GM12878 (cell line): ENCODE measurements around the gene NDUFV1. TPM values are rescaled to one million over a fixed set of nuclear protein-coding genes. Genes with fewer than 3 reads are reported as not detected.

Experiments used
- BRCA1 ChIP-seq: IDR thresholded peaks from 2 replicates; pipeline ENCODE4 v1.6.1; 2011; ENCODE audit warnings: low read depth, low read length, improper control_type of control experiment
- CHD2 ChIP-seq: IDR thresholded peaks from 2 replicates; pipeline ENCODE4 v1.6.1; 2011; ENCODE audit warnings: low read depth, low read length, improper control_type of control experiment, borderline replicate concordance
- CHD4 ChIP-seq: fragments of 200-600 bp; sonication (generic); IDR thresholded peaks from 2 replicates; pipeline ENCODE4 v1.6.1; 2016; ENCODE audit warnings: mild to moderate bottlenecking
- CREM ChIP-seq: IDR thresholded peaks from 2 replicates; pipeline ENCODE4 v1.6.1; 2014; ENCODE audit warnings: antibody characterized with exemption, low read depth
- FOXK2 ChIP-seq: fragments of 450-650 bp; IDR thresholded peaks from 2 replicates; pipeline ENCODE4 v1.6.1; 2017; ENCODE audit warnings: mild to moderate bottlenecking, moderate library complexity
- JUND ChIP-seq: IDR thresholded peaks from 2 replicates; pipeline ENCODE4 v1.6.1; 2012; ENCODE audit warnings: low read depth, mild to moderate bottlenecking, low read length, improper control_type of control experiment, moderate library complexity
- NFIC ChIP-seq: IDR thresholded peaks from 2 replicates; pipeline ENCODE4 v1.6.1; 2012; ENCODE audit warnings: low read depth, mild to moderate bottlenecking, inconsistent platforms, low read length, moderate library complexity
- NRF1 ChIP-seq: conservative IDR thresholded peaks from 2 replicates; pipeline ENCODE4 v1.6.1; 2011; ENCODE audit warnings: mild to moderate bottlenecking, low read depth, low read length, improper control_type of control experiment
- PML ChIP-seq: IDR thresholded peaks from 2 replicates; pipeline ENCODE4 v1.6.1; 2012; ENCODE audit warnings: low read length, inconsistent platforms
- RB1 ChIP-seq: fragments of 450-650 bp; formaldehyde crosslinking; IDR thresholded peaks from 2 replicates; pipeline ENCODE4 v1.6.1; 2017; ENCODE audit warnings: mild to moderate bottlenecking, borderline replicate concordance
- SP1 ChIP-seq: IDR thresholded peaks from one replicate; pipeline ENCODE4 v1.6.1; 2011; ENCODE audit warnings: low read depth, low read length
- SREBF2 ChIP-seq: IDR thresholded peaks from 2 replicates; pipeline ENCODE4 v1.6.1; 2012; ENCODE audit warnings: mild to moderate bottlenecking, low read length
- ZBTB4 ChIP-seq: fragments of 450-650 bp; formaldehyde crosslinking; IDR thresholded peaks from 2 replicates; pipeline ENCODE4 v1.4.0; 2022; ENCODE audit warnings: mild to moderate bottlenecking, moderate library complexity
- ZNF207 ChIP-seq: fragments of 450-650 bp; IDR thresholded peaks from 2 replicates; pipeline ENCODE4 v1.6.1; 2014; ENCODE audit warnings: antibody characterized with exemption, mild to moderate bottlenecking, borderline replicate concordance
- ZNF384 ChIP-seq: IDR thresholded peaks from 2 replicates; pipeline ENCODE4 v1.6.1; 2012; ENCODE audit warnings: low read depth, mild to moderate bottlenecking, low read length, improper control_type of control experiment, borderline replicate concordance
- polyA plus RNA-seq, 11 experiments: library from polyadenylated mRNA; depleted of rRNA in 4 of 11; unstranded in 6 of 11; stranded (reverse) in 5 of 11; fragments of >200 nt; fragmentation: Nextera tagmentation in 4 of 11; fragmentation: Illumina TruSeq in 1 of 11; extraction: Ambion mirVana in 4 of 11; extraction: Trizol in 1 of 11; gene quantifications; 1 replicate in 1 of 11; 2 replicates in 10 of 11; pipeline versions ENCODE4 v1.2.1 to v1.2.3, GENCODE V29; 2011 to 2016; ENCODE audit warnings: inconsistent platforms in 2 of 11, missing spikeins in 2 of 11, low read depth in 1 of 11
- total RNA-seq, 4 experiments: library from RNA; depleted of rRNA in 3 of 4; stranded (reverse); fragments of >200 nt in 3 of 4; fragmentation: Illumina TruSeq in 1 of 4; extraction: Trizol in 1 of 4; gene quantifications; 2 replicates each; pipeline versions ENCODE4 v1.2.1 to v1.2.3, GENCODE V29; 2013 to 2021
- TF ChIP-seq, protein P1 (sequence below): fragments of 450-650 bp; IDR thresholded peaks from 2 replicates; pipeline ENCODE4 v1.6.1; 2017; ENCODE audit warnings: mild to moderate bottlenecking
- TF ChIP-seq, protein P2 (sequence below): fragments of 450-650 bp; IDR thresholded peaks from 2 replicates; pipeline ENCODE4 v1.6.1; 2018; ENCODE audit warnings: mild to moderate bottlenecking, low read depth, moderate library complexity; ENCODE audit not compliant: partially characterized antibody
- TF ChIP-seq, protein P3 (sequence below): IDR thresholded peaks from 2 replicates; pipeline ENCODE4 v1.6.1; 2012; ENCODE audit warnings: low read depth, low read length, improper control_type of control experiment
- TF ChIP-seq, protein P4 (sequence below): IDR thresholded peaks from 2 replicates; pipeline ENCODE4 v1.6.1; 2011; ENCODE audit warnings: low read depth, mild to moderate bottlenecking, low read length, moderate library complexity, borderline replicate concordance; ENCODE audit errors: extremely low read depth

The NDUFV1 gene
- total and polyA plus RNA-seq, 10 of the 15 experiments (the other 5 are each of a cell fraction or from before 2014, with no cell fraction given), result 8.2 to 380 (median 231) TPM

DNA sequence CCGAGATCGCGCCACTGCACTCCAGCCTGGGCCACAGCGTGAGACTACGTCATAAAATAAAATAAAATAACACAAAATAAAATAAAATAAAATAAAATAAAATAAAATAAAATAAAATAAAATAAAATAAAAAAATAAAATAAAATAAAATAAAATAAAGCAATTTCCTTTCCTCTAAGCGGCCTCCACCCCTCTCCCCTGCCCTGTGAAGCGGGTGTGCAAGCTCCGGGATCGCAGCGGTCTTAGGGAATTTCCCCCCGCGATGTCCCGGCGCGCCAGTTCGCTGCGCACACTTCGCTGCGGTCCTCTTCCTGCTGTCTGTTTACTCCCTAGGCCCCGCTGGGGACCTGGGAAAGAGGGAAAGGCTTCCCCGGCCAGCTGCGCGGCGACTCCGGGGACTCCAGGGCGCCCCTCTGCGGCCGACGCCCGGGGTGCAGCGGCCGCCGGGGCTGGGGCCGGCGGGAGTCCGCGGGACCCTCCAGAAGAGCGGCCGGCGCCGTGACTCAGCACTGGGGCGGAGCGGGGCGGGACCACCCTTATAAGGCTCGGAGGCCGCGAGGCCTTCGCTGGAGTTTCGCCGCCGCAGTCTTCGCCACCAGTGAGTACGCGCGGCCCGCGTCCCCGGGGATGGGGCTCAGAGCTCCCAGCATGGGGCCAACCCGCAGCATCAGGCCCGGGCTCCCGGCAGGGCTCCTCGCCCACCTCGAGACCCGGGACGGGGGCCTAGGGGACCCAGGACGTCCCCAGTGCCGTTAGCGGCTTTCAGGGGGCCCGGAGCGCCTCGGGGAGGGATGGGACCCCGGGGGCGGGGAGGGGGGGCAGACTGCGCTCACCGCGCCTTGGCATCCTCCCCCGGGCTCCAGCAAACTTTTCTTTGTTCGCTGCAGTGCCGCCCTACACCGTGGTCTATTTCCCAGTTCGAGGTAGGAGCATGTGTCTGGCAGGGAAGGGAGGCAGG, 23.2 kb upstream of the NDUFV1 start, which contains the start of gene GSTP1 (continued):
- TF ChIP-seq, protein P1, sequence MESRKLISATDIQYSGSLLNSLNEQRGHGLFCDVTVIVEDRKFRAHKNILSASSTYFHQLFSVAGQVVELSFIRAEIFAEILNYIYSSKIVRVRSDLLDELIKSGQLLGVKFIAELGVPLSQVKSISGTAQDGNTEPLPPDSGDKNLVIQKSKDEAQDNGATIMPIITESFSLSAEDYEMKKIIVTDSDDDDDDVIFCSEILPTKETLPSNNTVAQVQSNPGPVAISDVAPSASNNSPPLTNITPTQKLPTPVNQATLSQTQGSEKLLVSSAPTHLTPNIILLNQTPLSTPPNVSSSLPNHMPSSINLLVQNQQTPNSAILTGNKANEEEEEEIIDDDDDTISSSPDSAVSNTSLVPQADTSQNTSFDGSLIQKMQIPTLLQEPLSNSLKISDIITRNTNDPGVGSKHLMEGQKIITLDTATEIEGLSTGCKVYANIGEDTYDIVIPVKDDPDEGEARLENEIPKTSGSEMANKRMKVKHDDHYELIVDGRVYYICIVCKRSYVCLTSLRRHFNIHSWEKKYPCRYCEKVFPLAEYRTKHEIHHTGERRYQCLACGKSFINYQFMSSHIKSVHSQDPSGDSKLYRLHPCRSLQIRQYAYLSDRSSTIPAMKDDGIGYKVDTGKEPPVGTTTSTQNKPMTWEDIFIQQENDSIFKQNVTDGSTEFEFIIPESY, result no peak
- peak; percentile 91; the same call in 1 of the 2 replicates for TF ChIP-seq RB1
- TF ChIP-seq SP1, result peak; percentile 12
- TF ChIP-seq CHD2, result peak; percentile 56; the same call in 1 of the 2 replicates
- TF ChIP-seq ZNF207, result peak; percentile 89; the same call in 1 of the 2 replicates
- TF ChIP-seq NFIC, result no peak
- no peak for TF ChIP-seq ZNF384
- TF ChIP-seq CHD4, result no peak
- TF ChIP-seq JUND, result 0 out of 2 replicates have a peak, but pooled peaks have one; percentile 41
- peak; percentile 95 for TF ChIP-seq PML
- TF ChIP-seq, protein P2, sequence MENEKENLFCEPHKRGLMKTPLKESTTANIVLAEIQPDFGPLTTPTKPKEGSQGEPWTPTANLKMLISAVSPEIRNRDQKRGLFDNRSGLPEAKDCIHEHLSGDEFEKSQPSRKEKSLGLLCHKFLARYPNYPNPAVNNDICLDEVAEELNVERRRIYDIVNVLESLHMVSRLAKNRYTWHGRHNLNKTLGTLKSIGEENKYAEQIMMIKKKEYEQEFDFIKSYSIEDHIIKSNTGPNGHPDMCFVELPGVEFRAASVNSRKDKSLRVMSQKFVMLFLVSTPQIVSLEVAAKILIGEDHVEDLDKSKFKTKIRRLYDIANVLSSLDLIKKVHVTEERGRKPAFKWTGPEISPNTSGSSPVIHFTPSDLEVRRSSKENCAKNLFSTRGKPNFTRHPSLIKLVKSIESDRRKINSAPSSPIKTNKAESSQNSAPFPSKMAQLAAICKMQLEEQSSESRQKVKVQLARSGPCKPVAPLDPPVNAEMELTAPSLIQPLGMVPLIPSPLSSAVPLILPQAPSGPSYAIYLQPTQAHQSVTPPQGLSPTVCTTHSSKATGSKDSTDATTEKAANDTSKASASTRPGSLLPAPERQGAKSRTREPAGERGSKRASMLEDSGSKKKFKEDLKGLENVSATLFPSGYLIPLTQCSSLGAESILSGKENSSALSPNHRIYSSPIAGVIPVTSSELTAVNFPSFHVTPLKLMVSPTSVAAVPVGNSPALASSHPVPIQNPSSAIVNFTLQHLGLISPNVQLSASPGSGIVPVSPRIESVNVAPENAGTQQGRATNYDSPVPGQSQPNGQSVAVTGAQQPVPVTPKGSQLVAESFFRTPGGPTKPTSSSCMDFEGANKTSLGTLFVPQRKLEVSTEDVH, result no peak
- no peak; the same call in none of the 2 replicates for TF ChIP-seq CREM
- TF ChIP-seq, protein P3, sequence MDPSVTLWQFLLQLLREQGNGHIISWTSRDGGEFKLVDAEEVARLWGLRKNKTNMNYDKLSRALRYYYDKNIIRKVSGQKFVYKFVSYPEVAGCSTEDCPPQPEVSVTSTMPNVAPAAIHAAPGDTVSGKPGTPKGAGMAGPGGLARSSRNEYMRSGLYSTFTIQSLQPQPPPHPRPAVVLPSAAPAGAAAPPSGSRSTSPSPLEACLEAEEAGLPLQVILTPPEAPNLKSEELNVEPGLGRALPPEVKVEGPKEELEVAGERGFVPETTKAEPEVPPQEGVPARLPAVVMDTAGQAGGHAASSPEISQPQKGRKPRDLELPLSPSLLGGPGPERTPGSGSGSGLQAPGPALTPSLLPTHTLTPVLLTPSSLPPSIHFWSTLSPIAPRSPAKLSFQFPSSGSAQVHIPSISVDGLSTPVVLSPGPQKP, result peak; percentile 58
- no peak for TF ChIP-seq NRF1
- TF ChIP-seq, protein P4, sequence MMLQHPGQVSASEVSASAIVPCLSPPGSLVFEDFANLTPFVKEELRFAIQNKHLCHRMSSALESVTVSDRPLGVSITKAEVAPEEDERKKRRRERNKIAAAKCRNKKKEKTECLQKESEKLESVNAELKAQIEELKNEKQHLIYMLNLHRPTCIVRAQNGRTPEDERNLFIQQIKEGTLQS, result no peak
- TF ChIP-seq FOXK2, result no peak
- no peak for TF ChIP-seq SREBF2
- TF ChIP-seq BRCA1, result no peak
- no peak for TF ChIP-seq ZBTB4 (CRISPR knock-in tag)
